Activated T-cell treated with anti-CD3 and anti-CD28 coated beads, Interleukin-2, amount 50 U/mL, for 24 hours (primary cell): ENCODE results near the gene PPP2R5C.
"Not testable (repeated sequence)": the region's sequence is repeated elsewhere in the genome, so short reads cannot be mapped to it uniquely, and the experiment has no call there.

ENCODE experiments used
- DNase-seq: peaks from one replicate; pipeline ENCODE4 v3.0.0-alpha.2; 2020
- H3K27ac Mint-ChIP-seq: 2 replicates; pipeline ENCODE4 v1.8.0; 2020; ENCODE audit warnings: mild to moderate bottlenecking, mixed read lengths
- H3K27me3 Mint-ChIP-seq: 2 replicates; pipeline ENCODE4 v1.8.0; 2020; ENCODE audit warnings: mixed read lengths
- H3K36me3 Mint-ChIP-seq: 2 replicates; pipeline ENCODE4 v1.8.0; 2020; ENCODE audit warnings: low read depth, mixed read lengths
- H3K4me1 Mint-ChIP-seq: 2 replicates; pipeline ENCODE4 v1.8.0; 2020; ENCODE audit warnings: low read depth, mixed read lengths
- H3K4me3 Mint-ChIP-seq: 2 replicates; pipeline ENCODE4 v1.8.0; 2020; ENCODE audit warnings: mild to moderate bottlenecking, moderate library complexity, mixed read lengths
- H3K9me3 Mint-ChIP-seq: 2 replicates; pipeline ENCODE4 v1.8.0; 2020; ENCODE audit warnings: mixed read lengths

Gene PPP2R5C

GRCh38 chr14:101761032-101761880 lies at the start of gene PPP2R5C:
Gene PPP2R5C, plus strand, starts transcription at chr14:101761709. Its CDS starts 185 bp downstream, at chr14:101761894.
- H3K4me1 Mint-ChIP-seq: peaks cover 50% of the 10 kb centered on the region
- no peaks in the 10 kb centered on the region for H3K9me3 Mint-ChIP-seq
- H3K36me3 Mint-ChIP-seq: peaks cover 31% of the 10 kb centered on the region
- peak within 1 kb of the TSS; percentile 87 for H3K4me3 Mint-ChIP-seq
- H3K27me3 Mint-ChIP-seq: no peaks in the 10 kb centered on the region
- DNase-seq: peak; percentile 89
- H3K27ac Mint-ChIP-seq: peak within 1 kb of the TSS; percentile 90

GRCh38 chr14:101711857-101712233 lies 49.7 kb upstream of the PPP2R5C start:
- DNase-seq, H3K27me3 Mint-ChIP-seq, H3K4me3 Mint-ChIP-seq, H3K27ac Mint-ChIP-seq, H3K36me3 Mint-ChIP-seq, H3K9me3 Mint-ChIP-seq: not testable (repeated sequence)
- H3K4me1 Mint-ChIP-seq: peaks cover 33% of the 10 kb centered on the region

GRCh38 chr14:101712341-101712740 lies 49.2 kb upstream of the PPP2R5C start:
- not testable (repeated sequence) for H3K36me3 Mint-ChIP-seq, H3K27me3 Mint-ChIP-seq, H3K9me3 Mint-ChIP-seq, H3K27ac Mint-ChIP-seq, DNase-seq, H3K4me3 Mint-ChIP-seq
- H3K4me1 Mint-ChIP-seq: peaks cover 31% of the 10 kb centered on the region

- H3K36me3 Mint-ChIP-seq, H3K27me3 Mint-ChIP-seq, H3K9me3 Mint-ChIP-seq, H3K4me3 Mint-ChIP-seq, DNase-seq, H3K27ac Mint-ChIP-seq: not testable (repeated sequence)
- H3K4me1 Mint-ChIP-seq: peaks cover 28% of the 10 kb centered on the region
Observed at GRCh38 chr14:101713091-101713490, 48.4 kb upstream of the PPP2R5C start.

GRCh38 chr14:101713621-101714349 lies 47.7 kb upstream of the PPP2R5C start:
- Mint-ChIP-seq H3K27me3 (no peaks in the 10 kb centered on the region), H3K4me3 (no peak overlapping the region), H3K36me3 (no peaks in the 10 kb centered on the region), H3K9me3 (no peaks in the 10 kb centered on the region), H3K27ac (peak overlapping the region; percentile 34), H3K4me1 (peaks cover 28% of the 10 kb centered on the region)
- DNase-seq: no peak

GRCh38 chr14:101714394-101714793 lies 47.1 kb upstream of the PPP2R5C start:
- no peaks in the 10 kb centered on the region for H3K9me3 Mint-ChIP-seq
- no peaks in the 10 kb centered on the region for H3K36me3 Mint-ChIP-seq
- no peaks in the 10 kb centered on the region for H3K27me3 Mint-ChIP-seq
- DNase-seq: no peak
- peaks cover 30% of the 10 kb centered on the region for H3K4me1 Mint-ChIP-seq
- H3K4me3 Mint-ChIP-seq: no peak overlapping the region
- no peak overlapping the region for H3K27ac Mint-ChIP-seq

- Mint-ChIP-seq H3K36me3 (no peaks in the 10 kb centered on the region), H3K4me1 (peaks cover 37% of the 10 kb centered on the region), H3K27ac (no peak overlapping the region), H3K4me3 (no peak overlapping the region), H3K27me3 (no peaks in the 10 kb centered on the region), H3K9me3 (no peaks in the 10 kb centered on the region)
- peak; percentile 27 for DNase-seq
Observed at GRCh38 chr14:101715210-101716076, 46.1 kb upstream of the PPP2R5C start.

GRCh38 chr14:101716077-101716950 lies 45.2 kb upstream of the PPP2R5C start:
- peak overlapping the region; percentile 57 for H3K27ac Mint-ChIP-seq
- no peak overlapping the region for H3K4me3 Mint-ChIP-seq
- no peaks in the 10 kb centered on the region for H3K36me3 Mint-ChIP-seq
- no peaks in the 10 kb centered on the region for H3K9me3 Mint-ChIP-seq
- peaks cover 36% of the 10 kb centered on the region for H3K4me1 Mint-ChIP-seq
- H3K27me3 Mint-ChIP-seq: no peaks in the 10 kb centered on the region
- DNase-seq: no peak

GRCh38 chr14:101716956-101717662 lies 44.4 kb upstream of the PPP2R5C start:
- Mint-ChIP-seq H3K9me3 (no peaks in the 10 kb centered on the region), H3K27ac (peak overlapping the region; percentile 57), H3K4me3 (no peak overlapping the region), H3K4me1 (peaks cover 42% of the 10 kb centered on the region), H3K36me3 (no peaks in the 10 kb centered on the region), H3K27me3 (no peaks in the 10 kb centered on the region)
- DNase-seq: no peak

- no peak overlapping the region for H3K4me3 Mint-ChIP-seq
- H3K27ac Mint-ChIP-seq: no peak overlapping the region
- H3K27me3 Mint-ChIP-seq: no peaks in the 10 kb centered on the region
- H3K36me3 Mint-ChIP-seq: no peaks in the 10 kb centered on the region
- no peaks in the 10 kb centered on the region for H3K9me3 Mint-ChIP-seq
- DNase-seq: no peak
- H3K4me1 Mint-ChIP-seq: peaks cover 50% of the 10 kb centered on the region
Observed at GRCh38 chr14:101717663-101718490, 43.6 kb upstream of the PPP2R5C start.

- H3K36me3 Mint-ChIP-seq: no peaks in the 10 kb centered on the region
- H3K27me3 Mint-ChIP-seq: no peaks in the 10 kb centered on the region
- peaks cover 50% of the 10 kb centered on the region for H3K4me1 Mint-ChIP-seq
- no peak overlapping the region for H3K4me3 Mint-ChIP-seq
- DNase-seq: peak; percentile 28
- no peak overlapping the region for H3K27ac Mint-ChIP-seq
- H3K9me3 Mint-ChIP-seq: no peaks in the 10 kb centered on the region
Observed at GRCh38 chr14:101719045-101719645, 42.4 kb upstream of the PPP2R5C start.

- H3K4me1 Mint-ChIP-seq: peaks cover 50% of the 10 kb centered on the region
- no peak overlapping the region for H3K4me3 Mint-ChIP-seq
- no peaks in the 10 kb centered on the region for H3K27me3 Mint-ChIP-seq
- H3K27ac Mint-ChIP-seq: no peak overlapping the region
- H3K36me3 Mint-ChIP-seq: no peaks in the 10 kb centered on the region
- H3K9me3 Mint-ChIP-seq: no peaks in the 10 kb centered on the region
- DNase-seq: no peak
Observed at GRCh38 chr14:101719708-101720107, 41.8 kb upstream of the PPP2R5C start.
